Right renal cortex interstitium (tissue), 3 donors: Measurements from ENCODE around the gene PIN1. TPM values are rescaled to one million over a fixed set of nuclear protein-coding genes. Genes with fewer than 3 reads are reported as not detected.
A peak's percentile ranks its signal among the peaks of the same experiment; 100 is the strongest.
"Not testable (repeated sequence)": the region's sequence is repeated elsewhere in the genome, so short reads cannot be mapped to it uniquely, and the experiment has no call there.

ENCODE experiments used
- DNase-seq, 3 donors: peaks; one replicate each; pipeline ENCODE4 v3.0.0-alpha.2; 2013; ENCODE audit warnings: low read depth in 3 of 3, low spot score in 2 of 3
- polyA plus RNA-seq, 3 donors: library from polyadenylated mRNA; unstranded; fragments of 120-200 nt; gene quantifications; one replicate each; pipeline ENCODE4 v1.2.1, GENCODE V29; 2013; ENCODE audit not compliant: insufficient read length in 3 of 3

The PIN1 gene
- polyA plus RNA-seq, result 10 to 100 TPM; 47.7 to 51.0 (median 50.5) TPM

- peak; percentile 88 to 97 (median 97) for DNase-seq
Measured at GRCh38 chr19:9834726-9835506, at the start of gene PIN1. Gene PIN1 (plus strand): TSS chr19:9835318. CDS start chr19:9835345, 27 bp downstream.

- DNase-seq, result peak; percentile 89 to 96 (median 94)
Measured at GRCh38 chr19:9785367-9786331, 49.5 kb upstream of the PIN1 start.

- DNase-seq, result no peak
Measured at GRCh38 chr19:9786342-9786741, 48.8 kb upstream of the PIN1 start.

GRCh38 chr19:9786819-9787218 lies 48.3 kb upstream of the PIN1 start:
- no peak for DNase-seq

GRCh38 chr19:9788604-9789003 lies 46.5 kb upstream of the PIN1 start:
- DNase-seq, result not testable (repeated sequence)

GRCh38 chr19:9789066-9789465 lies 46.1 kb upstream of the PIN1 start:
- no peak for DNase-seq

GRCh38 chr19:9789579-9789978 lies 45.5 kb upstream of the PIN1 start:
- DNase-seq, result not testable (repeated sequence)

- DNase-seq, result not testable (repeated sequence)
Measured at GRCh38 chr19:9791073-9791367, 44.1 kb upstream of the PIN1 start.

- peak; percentile 71 to 94 (median 92) for DNase-seq
Measured at GRCh38 chr19:9791552-9792205, 43.4 kb upstream of the PIN1 start.

GRCh38 chr19:9792206-9793070 lies 42.7 kb upstream of the PIN1 start:
- DNase-seq, result peak; percentile 84 to 92 (median 91)

GRCh38 chr19:9793071-9793591 lies 42.0 kb upstream of the PIN1 start:
- DNase-seq, result no peak

- peak in 1 of 3 donors; percentile 75 for DNase-seq
Measured at GRCh38 chr19:9796113-9796773, 38.9 kb upstream of the PIN1 start.

GRCh38 chr19:9797871-9798270 lies 37.2 kb upstream of the PIN1 start:
- no peak for DNase-seq

- no peak for DNase-seq
Measured at GRCh38 chr19:9799162-9799561, 36.0 kb upstream of the PIN1 start.

- DNase-seq, result no peak
Measured at GRCh38 chr19:9801976-9802375, 33.1 kb upstream of the PIN1 start.

GRCh38 chr19:9806803-9807202 lies 28.3 kb upstream of the PIN1 start:
- DNase-seq, result no peak

- no peak for DNase-seq
Measured at GRCh38 chr19:9808855-9809824, 26.0 kb upstream of the PIN1 start.

GRCh38 chr19:9811139-9811538 lies 24.0 kb upstream of the PIN1 start:
- no peak for DNase-seq
